K562 (cell line): ENCODE measurements around the gene NPDC1. TPM values are rescaled to one million over a fixed set of nuclear protein-coding genes. Genes with fewer than 3 reads are reported as not detected.

Source experiments
- CREM ChIP-seq: IDR thresholded peaks from 2 replicates; pipeline ENCODE4 v1.6.1; 2014; ENCODE audit warnings: antibody characterized with exemption, low read depth
- ELK1 ChIP-seq: sonication (generic); formaldehyde crosslinking; IDR thresholded peaks from 2 replicates; pipeline ENCODE4 v1.8.1; 2022; ENCODE audit warnings: missing genetic modification reagents
- HLTF ChIP-seq: fragments of 450-650 bp; IDR thresholded peaks from 2 replicates; pipeline ENCODE4 v1.6.1; 2016
- NONO ChIP-seq, 2 experiments: fragments of 200-400 bp in 1 of 2; fragments of 450-650 bp in 1 of 2; formaldehyde crosslinking in 1 of 2; IDR thresholded peaks; 2 replicates each; pipeline ENCODE4 v1.6.1; 2017; ENCODE audit warnings: low read depth in 2 of 2, mild to moderate bottlenecking in 2 of 2, moderate library complexity in 2 of 2, low read length in 1 of 2
- PML ChIP-seq: IDR thresholded peaks from 2 replicates; pipeline ENCODE4 v1.6.1; 2012; ENCODE audit warnings: low read length, inconsistent platforms
- RB1 ChIP-seq: fragments of 450-650 bp; IDR thresholded peaks from 2 replicates; pipeline ENCODE4 v1.6.1; 2017; ENCODE audit warnings: low read depth, mild to moderate bottlenecking
- REST ChIP-seq, 2 experiments: fragments of 450-650 bp; formaldehyde crosslinking in 1 of 2; IDR thresholded peaks; 2 replicates each; pipeline versions ENCODE4 v1.4.0 to v1.6.1; 2014 to 2020; ENCODE audit warnings: mild to moderate bottlenecking in 2 of 2, borderline replicate concordance in 1 of 2, low read depth in 1 of 2
- SMAD4 ChIP-seq: fragments of 250-450 bp; sonication (Bioruptor Pico); conservative IDR thresholded peaks from 2 replicates; pipeline ENCODE4 v1.8.0; 2021; ENCODE audit warnings: inconsistent platforms, mild to moderate bottlenecking, moderate library complexity
- TGIF2 ChIP-seq: sonication (generic); formaldehyde crosslinking; IDR thresholded peaks from 2 replicates; pipeline ENCODE4 v1.8.1; 2022; ENCODE audit warnings: mild to moderate bottlenecking, missing genetic modification reagents, moderate library complexity
- U2AF1 ChIP-seq: fragments of 200-400 bp; formaldehyde crosslinking; optimal IDR thresholded peaks from 2 replicates; pipeline ENCODE3; 2017; ENCODE audit warnings: mild to moderate bottlenecking, low read depth, low read length, moderate library complexity
- ZNF3 ChIP-seq: fragments of 250-450 bp; sonication (Bioruptor Pico); IDR thresholded peaks from 2 replicates; pipeline ENCODE4 v1.5.0; 2021; ENCODE audit warnings: mild to moderate bottlenecking, moderate library complexity
- ZNF449 ChIP-seq: fragments of 250-450 bp; sonication (Bioruptor Pico); IDR thresholded peaks from 2 replicates; pipeline ENCODE4 v1.8.0; 2022; ENCODE audit warnings: moderate library complexity, mild to moderate bottlenecking, inconsistent platforms
- ZNF511 ChIP-seq: sonication (generic); formaldehyde crosslinking; IDR thresholded peaks from 2 replicates; pipeline ENCODE4 v1.8.0; 2022; ENCODE audit warnings: mild to moderate bottlenecking, missing genetic modification reagents
- polyA plus RNA-seq, 8 experiments: library from polyadenylated mRNA; depleted of rRNA in 4 of 8; stranded (reverse) in 5 of 8; unstranded in 3 of 8; fragments of >200 nt; fragmentation: Nextera tagmentation in 2 of 8; fragmentation: Illumina TruSeq in 1 of 8; extraction: Ambion mirVana in 2 of 8; extraction: Trizol in 1 of 8; gene quantifications; 2 replicates each; pipeline versions ENCODE4 v1.2.1 to v1.2.3, GENCODE V29; 2011 to 2014; ENCODE audit warnings: inconsistent platforms in 1 of 8, missing spikeins in 1 of 8
- total RNA-seq, 7 experiments: library from RNA; depleted of rRNA in 6 of 7; stranded (reverse); fragments of >200 nt in 6 of 7; fragmentation: Illumina TruSeq in 2 of 7; extraction: Trizol in 2 of 7; gene quantifications; 2 replicates each; pipeline versions ENCODE4 v1.2.1 to v1.2.3, GENCODE V29; 2011 to 2021; ENCODE audit warnings: low replicate concordance in 1 of 7
- TF ChIP-seq, protein P1 (sequence below): fragments of 450-650 bp; formaldehyde crosslinking; IDR thresholded peaks from 2 replicates; pipeline ENCODE4 v1.4.0; 2022; ENCODE audit warnings: mild to moderate bottlenecking, moderate library complexity

The NPDC1 gene
- total and polyA plus RNA-seq, 9 of the 15 experiments (the other 6 are each of a cell fraction or from before 2014, with no cell fraction given), result 0.06 to 2.1 (median 0.53) TPM; not detected in 3

DNA sequence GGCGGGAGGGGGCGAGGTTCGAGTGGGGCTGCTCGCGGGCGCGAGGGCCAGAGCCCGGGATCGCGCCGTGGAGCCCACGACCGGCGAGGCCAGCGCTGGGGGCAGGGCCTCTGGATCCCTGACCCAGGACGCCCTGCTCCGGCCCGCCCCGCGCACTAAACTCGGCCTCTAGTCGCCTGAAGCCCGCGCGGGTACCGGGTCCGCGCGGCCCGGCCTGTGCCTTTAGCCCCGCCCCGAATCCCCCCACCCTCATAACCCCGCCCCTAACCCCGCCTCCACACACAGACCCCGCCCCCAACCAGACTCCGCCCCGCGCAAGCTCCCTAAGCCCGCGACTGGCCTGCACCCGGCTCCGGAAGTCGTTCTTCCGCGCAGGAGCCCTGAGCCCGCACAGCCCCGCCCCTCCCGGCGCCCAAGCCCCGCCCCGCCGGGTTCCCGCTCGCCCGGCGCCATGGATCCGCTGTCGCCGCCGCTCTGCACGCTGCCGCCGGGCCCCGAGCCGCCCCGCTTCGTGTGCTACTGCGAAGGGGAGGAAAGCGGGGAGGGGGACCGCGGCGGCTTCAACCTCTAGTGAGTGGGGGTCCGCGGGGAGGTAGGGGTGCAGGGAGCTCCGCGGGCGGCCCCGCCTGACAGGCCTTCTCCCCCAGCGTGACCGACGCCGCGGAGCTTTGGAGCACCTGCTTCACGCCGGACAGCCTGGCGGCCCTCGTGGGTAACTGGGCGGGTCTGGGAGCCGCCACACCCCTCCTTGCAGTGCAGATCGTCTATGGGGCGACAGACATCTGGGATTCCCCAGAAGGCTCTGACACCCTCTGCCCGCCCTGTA lies 53.8 kb downstream of the NPDC1 start, which contains the start of gene PAXX (continued):
- TF ChIP-seq ZNF3 (CRISPR knock-in tag), result no peak
- no peak; the same call in 1 of the 2 replicates for TF ChIP-seq CREM
- peak; percentile 79; the same call in 1 of the 2 replicates for TF ChIP-seq ZNF511 (CRISPR knock-in tag)
- TF ChIP-seq U2AF1, result no peak
- TF ChIP-seq HLTF, result no peak
- no peak for TF ChIP-seq REST (IDR thresholded peaks at IDR 0.05; ENCODE audit: borderline replicate concordance)
- peak; percentile 37; the same call in 1 of the 2 replicates for TF ChIP-seq REST (CRISPR knock-in tag; IDR thresholded peaks at IDR 0.05; ENCODE audit: low read depth)
- TF ChIP-seq ZNF449, result no peak
- TF ChIP-seq SMAD4 (CRISPR knock-in tag), result peak; percentile 68
- no peak for TF ChIP-seq ELK1 (CRISPR knock-in tag)
- peak; percentile 96 for TF ChIP-seq RB1
- TF ChIP-seq TGIF2, result no peak
- 0 out of 2 replicates have a peak, but pooled peaks have one; percentile 10 for TF ChIP-seq PML
- TF ChIP-seq NONO (IDR thresholded peaks at IDR 0.05; ENCODE audit: low read depth in 2 of 2, low read length in 1 of 2), result peak in 1 of 2 experiments; percentile 77; a peak in 2 of 4 replicates
- TF ChIP-seq, protein P1, sequence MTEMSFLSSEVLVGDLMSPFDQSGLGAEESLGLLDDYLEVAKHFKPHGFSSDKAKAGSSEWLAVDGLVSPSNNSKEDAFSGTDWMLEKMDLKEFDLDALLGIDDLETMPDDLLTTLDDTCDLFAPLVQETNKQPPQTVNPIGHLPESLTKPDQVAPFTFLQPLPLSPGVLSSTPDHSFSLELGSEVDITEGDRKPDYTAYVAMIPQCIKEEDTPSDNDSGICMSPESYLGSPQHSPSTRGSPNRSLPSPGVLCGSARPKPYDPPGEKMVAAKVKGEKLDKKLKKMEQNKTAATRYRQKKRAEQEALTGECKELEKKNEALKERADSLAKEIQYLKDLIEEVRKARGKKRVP (CRISPR knock-in tag), result no peak
